MM.1S (cell line): Measurements from ENCODE around the gene PRKCD.

Source experiments
- DNase-seq: peaks from one replicate; pipeline ENCODE4 v3.0.0-alpha.2; 2015
- H2AFZ ChIP-seq: fragments of 300-600 bp; sonication (generic); 2 replicates; pipeline ENCODE4 v1.6.0; 2016; ENCODE audit warnings: antibody characterized with exemption, low read length
- H3F3A ChIP-seq: fragments of 300-600 bp; sonication (generic); 2 replicates; pipeline ENCODE4 v1.6.1; 2016; ENCODE audit warnings: mild to moderate bottlenecking, antibody characterized with exemption, low read length, moderate library complexity, mixed read lengths; ENCODE audit not compliant: insufficient read depth
- H3K27ac ChIP-seq: fragments of 300-600 bp; sonication (generic); 2 replicates; pipeline ENCODE4 v1.5.1; 2016; ENCODE audit warnings: mild to moderate bottlenecking, low read length
- H3K27me3 ChIP-seq: fragments of 300-600 bp; sonication (generic); replicated peaks from 2 replicates; pipeline ENCODE4 v1.6.0; 2016; ENCODE audit warnings: low read length; ENCODE audit not compliant: insufficient read depth
- H3K36me3 ChIP-seq: fragments of 300-600 bp; sonication (generic); replicated peaks from 2 replicates; pipeline ENCODE4 v1.6.1; 2016; ENCODE audit warnings: mild to moderate bottlenecking, low read length, mixed read lengths; ENCODE audit not compliant: insufficient read depth
- H3K4me1 ChIP-seq: fragments of 300-600 bp; sonication (generic); 2 replicates; pipeline ENCODE4 v1.6.1; 2016; ENCODE audit warnings: low read length, mixed read lengths
- H3K4me2 ChIP-seq: fragments of 300-600 bp; sonication (generic); 2 replicates; pipeline ENCODE4 v1.6.0; 2016; ENCODE audit warnings: low read depth, low read length
- H3K4me3 ChIP-seq: fragments of 300-600 bp; sonication (generic); 2 replicates; pipeline ENCODE4 v1.5.1; 2016; ENCODE audit warnings: low read length, mixed read lengths
- H3K79me2 ChIP-seq: fragments of 300-600 bp; sonication (generic); 2 replicates; pipeline ENCODE4 v1.6.1; 2016; ENCODE audit warnings: mixed run types, low read length, mixed read lengths
- H3K9ac ChIP-seq: fragments of 300-600 bp; sonication (generic); 2 replicates; pipeline ENCODE4 v1.6.1; 2016; ENCODE audit warnings: low read length, mixed read lengths
- H3K9me2 ChIP-seq: fragments of 300-600 bp; sonication (generic); replicated peaks from 2 replicates; pipeline ENCODE4 v1.6.1; 2016; ENCODE audit warnings: mild to moderate bottlenecking, low read length, mixed read lengths; ENCODE audit not compliant: insufficient read depth
- H3K9me3 ChIP-seq: fragments of 300-600 bp; sonication (generic); replicated peaks from 2 replicates; pipeline ENCODE4 v1.6.1; 2016; ENCODE audit warnings: mild to moderate bottlenecking, low read length, mixed read lengths; ENCODE audit not compliant: insufficient read depth
- H4K20me1 ChIP-seq: fragments of 300-600 bp; sonication (generic); 2 replicates; pipeline ENCODE4 v1.6.1; 2016; ENCODE audit warnings: mild to moderate bottlenecking, low read length, moderate library complexity, mixed read lengths; ENCODE audit not compliant: insufficient read depth
- EZH2 ChIP-seq: fragments of 300-600 bp; sonication (generic); optimal IDR thresholded peaks from 2 replicates; pipeline ENCODE3; 2017; ENCODE audit warnings: low read depth, mild to moderate bottlenecking, antibody characterized with exemption, low read length, mixed read lengths
- EZH2phosphoT487 ChIP-seq: fragments of 300-600 bp; sonication (generic); IDR thresholded peaks from 2 replicates; pipeline ENCODE4 v1.6.1; 2018; ENCODE audit warnings: antibody characterized with exemption, low read length
- TF ChIP-seq, protein P1 (sequence below): fragments of 300-600 bp; sonication (generic); IDR thresholded peaks from 2 replicates; pipeline ENCODE4 v1.5.1; 2016; ENCODE audit warnings: antibody characterized with exemption, low read length, mixed read lengths

The PRKCD gene

DNA sequence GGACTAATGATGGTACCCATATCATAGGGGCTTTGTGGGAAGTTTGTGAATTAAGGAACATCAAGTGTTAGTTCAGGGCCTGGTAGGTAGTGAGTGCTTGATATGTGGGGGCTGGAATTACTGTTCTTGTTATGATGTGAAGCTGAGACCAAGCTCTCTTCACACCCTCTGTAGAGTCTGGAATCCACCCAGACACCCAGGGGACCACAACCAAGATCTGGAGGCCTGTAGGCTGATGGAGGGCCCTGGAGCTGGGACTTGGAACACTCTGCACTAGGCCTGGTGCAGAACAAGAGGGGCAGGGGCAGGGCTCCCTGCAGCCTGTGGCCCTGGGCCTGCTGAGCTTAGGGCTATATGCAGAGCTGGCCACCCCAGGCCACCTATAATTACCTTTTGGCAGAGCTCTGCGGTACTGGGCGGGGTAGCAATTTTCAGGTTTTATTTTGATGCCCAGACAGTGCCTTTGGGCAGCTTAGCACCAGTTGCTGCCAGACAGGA lies 13.1 kb upstream of the PRKCD start:
- TF ChIP-seq EZH2 (no peak), EZH2phosphoT487 (no peak)
- TF ChIP-seq, protein P1, sequence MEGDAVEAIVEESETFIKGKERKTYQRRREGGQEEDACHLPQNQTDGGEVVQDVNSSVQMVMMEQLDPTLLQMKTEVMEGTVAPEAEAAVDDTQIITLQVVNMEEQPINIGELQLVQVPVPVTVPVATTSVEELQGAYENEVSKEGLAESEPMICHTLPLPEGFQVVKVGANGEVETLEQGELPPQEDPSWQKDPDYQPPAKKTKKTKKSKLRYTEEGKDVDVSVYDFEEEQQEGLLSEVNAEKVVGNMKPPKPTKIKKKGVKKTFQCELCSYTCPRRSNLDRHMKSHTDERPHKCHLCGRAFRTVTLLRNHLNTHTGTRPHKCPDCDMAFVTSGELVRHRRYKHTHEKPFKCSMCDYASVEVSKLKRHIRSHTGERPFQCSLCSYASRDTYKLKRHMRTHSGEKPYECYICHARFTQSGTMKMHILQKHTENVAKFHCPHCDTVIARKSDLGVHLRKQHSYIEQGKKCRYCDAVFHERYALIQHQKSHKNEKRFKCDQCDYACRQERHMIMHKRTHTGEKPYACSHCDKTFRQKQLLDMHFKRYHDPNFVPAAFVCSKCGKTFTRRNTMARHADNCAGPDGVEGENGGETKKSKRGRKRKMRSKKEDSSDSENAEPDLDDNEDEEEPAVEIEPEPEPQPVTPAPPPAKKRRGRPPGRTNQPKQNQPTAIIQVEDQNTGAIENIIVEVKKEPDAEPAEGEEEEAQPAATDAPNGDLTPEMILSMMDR: no peak
- H3K9me3 ChIP-seq: no peaks in the 10 kb centered on the region
- H2AFZ ChIP-seq: no peak overlapping the region
- H3K4me3 ChIP-seq: no peak overlapping the region
- no peaks in the 10 kb centered on the region for H3K27me3 ChIP-seq
- H4K20me1 ChIP-seq: no peaks in the 10 kb centered on the region
- no peak overlapping the region for H3K4me2 ChIP-seq
- H3K4me1 ChIP-seq: no peaks in the 10 kb centered on the region
- H3K36me3 ChIP-seq: no peaks in the 10 kb centered on the region
- no peak for DNase-seq
- no peaks in the 10 kb centered on the region for H3F3A ChIP-seq
- H3K9ac ChIP-seq: no peak overlapping the region
- H3K9me2 ChIP-seq: no peaks in the 10 kb centered on the region
- H3K79me2 ChIP-seq: no peaks in the 10 kb centered on the region
- H3K27ac ChIP-seq: no peak overlapping the region

DNA sequence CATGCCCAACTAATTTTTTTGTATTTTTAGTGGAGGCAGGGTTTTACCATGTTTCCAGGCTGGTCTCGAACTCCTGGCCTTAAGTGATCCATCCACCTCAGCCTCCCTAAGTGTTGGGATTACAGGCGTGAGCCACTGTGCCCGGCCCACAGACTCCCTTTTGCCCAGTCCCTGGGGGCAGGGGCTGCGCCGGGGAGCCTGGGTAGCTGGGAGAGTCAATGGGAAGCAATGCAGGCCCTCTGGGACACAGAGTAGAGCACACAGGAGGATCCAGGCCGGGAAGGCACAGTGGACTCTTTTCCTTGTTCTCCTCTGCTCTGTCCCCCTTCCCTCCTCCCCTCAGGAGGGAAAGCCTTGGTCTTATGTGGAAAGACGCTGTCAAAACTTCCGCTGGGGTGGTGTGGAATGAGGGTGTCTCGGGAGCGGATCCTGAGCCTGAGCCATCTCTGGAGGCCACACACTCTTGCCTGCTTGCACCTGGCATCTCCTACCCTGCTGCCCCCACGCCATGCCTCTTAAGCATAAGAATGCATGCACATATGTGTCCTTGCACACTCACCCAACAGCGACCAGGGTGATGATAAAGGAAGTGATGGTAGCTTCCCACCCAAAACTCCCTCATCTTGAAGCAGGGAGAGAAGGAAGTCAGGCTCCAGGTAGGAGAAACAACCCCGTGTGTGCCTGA lies 11.9 kb upstream of the PRKCD start:
- H3K9me3 ChIP-seq: no peaks in the 10 kb centered on the region
- no peaks in the 10 kb centered on the region for H3K79me2 ChIP-seq
- no peak overlapping the region for H3K4me2 ChIP-seq
- no peaks in the 10 kb centered on the region for H3K36me3 ChIP-seq
- no peaks in the 10 kb centered on the region for H3F3A ChIP-seq
- DNase-seq: no peak
- no peaks in the 10 kb centered on the region for H3K27me3 ChIP-seq
- no peak overlapping the region for H2AFZ ChIP-seq
- no peak overlapping the region for H3K4me3 ChIP-seq
- H3K9me2 ChIP-seq: no peaks in the 10 kb centered on the region
- H4K20me1 ChIP-seq: no peaks in the 10 kb centered on the region
- no peak overlapping the region for H3K27ac ChIP-seq
- H3K9ac ChIP-seq: no peak overlapping the region
- H3K4me1 ChIP-seq: no peaks in the 10 kb centered on the region
- TF ChIP-seq, protein P1: no peak
- TF ChIP-seq EZH2phosphoT487 (no peak), EZH2 (no peak)

DNA sequence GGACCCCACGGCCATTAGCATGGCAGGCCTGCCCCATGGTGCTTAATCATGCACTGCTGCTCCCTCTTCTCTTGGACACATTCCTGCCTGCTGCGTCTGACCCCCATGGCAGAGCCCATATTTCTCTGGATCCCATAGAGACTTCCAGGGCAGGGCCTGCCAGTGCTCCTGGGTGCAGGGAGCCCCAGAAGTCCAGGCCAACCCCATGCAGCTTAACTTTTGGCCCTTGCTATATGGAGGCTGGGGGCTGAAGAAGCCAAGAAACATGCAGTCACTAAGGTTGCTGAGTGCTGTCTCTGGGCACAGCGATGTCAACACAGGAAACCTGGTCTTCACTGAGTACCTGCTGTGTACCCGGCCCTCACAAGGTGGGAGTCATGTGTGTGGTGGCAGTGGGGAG lies 11.3 kb upstream of the PRKCD start:
- H2AFZ ChIP-seq: no peak overlapping the region
- no peaks in the 10 kb centered on the region for H3K9me2 ChIP-seq
- no peak overlapping the region for H3K27ac ChIP-seq
- H3K4me3 ChIP-seq: no peak overlapping the region
- TF ChIP-seq EZH2 (no peak), EZH2phosphoT487 (no peak)
- TF ChIP-seq, protein P1: no peak
- DNase-seq: no peak
- no peaks in the 10 kb centered on the region for H3F3A ChIP-seq
- no peak overlapping the region for H3K9ac ChIP-seq
- H3K79me2 ChIP-seq: no peaks in the 10 kb centered on the region
- H4K20me1 ChIP-seq: no peaks in the 10 kb centered on the region
- no peaks in the 10 kb centered on the region for H3K4me1 ChIP-seq
- no peaks in the 10 kb centered on the region for H3K9me3 ChIP-seq
- no peak overlapping the region for H3K4me2 ChIP-seq
- H3K36me3 ChIP-seq: no peaks in the 10 kb centered on the region
- no peaks in the 10 kb centered on the region for H3K27me3 ChIP-seq
